ENCODE data around the gene CDH22. TPM values are rescaled to one million over a fixed set of nuclear protein-coding genes. Genes with fewer than 3 reads are reported as not detected.

Gene CDH22
- total and polyA plus RNA-seq, 5 donors from 2014 or later: not detected

- H3K4me1 Mint-ChIP-seq: peaks cover 0 to 48% (median 36%) of the 10 kb centered on the region in 4 donors
- Histone ChIP-seq H3K27ac (ENCODE audit: insufficient read depth, low read length, poor library complexity, severe bottlenecking) (no peak overlapping the region), H3K27me3 (ENCODE audit: control insufficient read depth, insufficient read depth, low read length) (no peaks in the 10 kb centered on the region), H3K9me3 (ENCODE audit: control insufficient read depth in 2 of 2, low read length in 2 of 2) (no peaks in the 10 kb centered on the region), H3K4me3 (ENCODE audit: low read depth, low read length) (no peak overlapping the region), H3K36me3 (ENCODE audit: control insufficient read depth, insufficient read depth, low read length) (no peaks in the 10 kb centered on the region), H3K4me1 (ENCODE audit: control insufficient read depth, insufficient read depth, low read length, poor library complexity, severe bottlenecking) (peaks cover 32% of the 10 kb centered on the region)
- ATAC-seq (ENCODE audit: low read depth in 2 of 2): no peak
- H3K9me3 Mint-ChIP-seq: peaks cover 0 to 1% (median 0%) of the 10 kb centered on the region in 7 donors
- peak overlapping the region in 1 of 4 donors; percentile 62 for H3K4me3 Mint-ChIP-seq
- peak overlapping the region in 1 of 3 donors; percentile 20 for H3K27ac Mint-ChIP-seq
- H3K36me3 Mint-ChIP-seq: no peaks in the 10 kb centered on the region
- DNase-seq: no peak
- peaks cover 15% of the 10 kb centered on the region for H3K27me3 Mint-ChIP-seq
These were observed 105.4 kb downstream of the CDH22 start for GRCh38 chr20:46202766-46203509.

GRCh38 chr20:46200582-46201570, 107.4 kb downstream of the CDH22 start:
- H3K27ac Mint-ChIP-seq: no peak overlapping the region
- Histone ChIP-seq H3K4me1 (ENCODE audit: control insufficient read depth, insufficient read depth, low read length, poor library complexity, severe bottlenecking) (peaks cover 24% of the 10 kb centered on the region), H3K9me3 (ENCODE audit: control insufficient read depth in 2 of 2, low read length in 2 of 2) (no peaks in the 10 kb centered on the region), H3K27me3 (ENCODE audit: control insufficient read depth, insufficient read depth, low read length) (no peaks in the 10 kb centered on the region), H3K36me3 (ENCODE audit: control insufficient read depth, insufficient read depth, low read length) (no peaks in the 10 kb centered on the region), H3K4me3 (ENCODE audit: low read depth, low read length) (no peak overlapping the region), H3K27ac (ENCODE audit: insufficient read depth, low read length, poor library complexity, severe bottlenecking) (no peak overlapping the region)
- ATAC-seq (ENCODE audit: low read depth in 2 of 2): no peak
- DNase-seq: no peak
- H3K4me3 Mint-ChIP-seq: peak overlapping the region in 1 of 4 donors; percentile 16
- peaks cover 0 to 1% (median 0%) of the 10 kb centered on the region in 7 donors for H3K9me3 Mint-ChIP-seq
- H3K36me3 Mint-ChIP-seq: no peaks in the 10 kb centered on the region
- peaks cover 19% of the 10 kb centered on the region for H3K27me3 Mint-ChIP-seq
- H3K4me1 Mint-ChIP-seq: peaks cover 0 to 40% (median 30%) of the 10 kb centered on the region in 4 donors

GRCh38 chr20:46199198-46199597, 109.1 kb downstream of the CDH22 start:
- no peak for ATAC-seq (ENCODE audit: low read depth in 2 of 2)
- DNase-seq: no peak
- H3K36me3 Mint-ChIP-seq: no peaks in the 10 kb centered on the region
- no peak overlapping the region for H3K4me3 ChIP-seq (ENCODE audit: low read depth, low read length)
- H3K4me1 ChIP-seq (ENCODE audit: control insufficient read depth, insufficient read depth, low read length, poor library complexity, severe bottlenecking): peaks cover 8% of the 10 kb centered on the region
- peaks cover 0 to 1% (median 0%) of the 10 kb centered on the region in 7 donors for H3K9me3 Mint-ChIP-seq
- no peaks in the 10 kb centered on the region for H3K36me3 ChIP-seq (ENCODE audit: control insufficient read depth, insufficient read depth, low read length)
- no peaks in the 10 kb centered on the region for H3K27me3 ChIP-seq (ENCODE audit: control insufficient read depth, insufficient read depth, low read length)
- no peak overlapping the region for H3K27ac ChIP-seq (ENCODE audit: insufficient read depth, low read length, poor library complexity, severe bottlenecking)
- H3K27ac Mint-ChIP-seq: no peak overlapping the region
- H3K9me3 ChIP-seq (ENCODE audit: control insufficient read depth in 2 of 2, low read length in 2 of 2): no peaks in the 10 kb centered on the region
- H3K27me3 Mint-ChIP-seq: peaks cover 24% of the 10 kb centered on the region
- peak overlapping the region in 1 of 4 donors; percentile 11 for H3K4me3 Mint-ChIP-seq
- peaks cover 0 to 24% (median 16%) of the 10 kb centered on the region in 4 donors for H3K4me1 Mint-ChIP-seq

- no peak overlapping the region for H3K4me3 Mint-ChIP-seq
- H3K36me3 Mint-ChIP-seq: no peaks in the 10 kb centered on the region
- peaks cover 0 to 11% (median 7%) of the 10 kb centered on the region in 4 donors for H3K4me1 Mint-ChIP-seq
- Histone ChIP-seq H3K27me3 (ENCODE audit: control insufficient read depth, insufficient read depth, low read length) (no peaks in the 10 kb centered on the region), H3K36me3 (ENCODE audit: control insufficient read depth, insufficient read depth, low read length) (no peaks in the 10 kb centered on the region), H3K27ac (ENCODE audit: insufficient read depth, low read length, poor library complexity, severe bottlenecking) (no peak overlapping the region), H3K4me3 (ENCODE audit: low read depth, low read length) (no peak overlapping the region), H3K9me3 (ENCODE audit: control insufficient read depth in 2 of 2, low read length in 2 of 2) (no peaks in the 10 kb centered on the region), H3K4me1 (ENCODE audit: control insufficient read depth, insufficient read depth, low read length, poor library complexity, severe bottlenecking) (no peaks in the 10 kb centered on the region)
- H3K9me3 Mint-ChIP-seq: peaks cover 0 to 2% (median 0%) of the 10 kb centered on the region in 7 donors
- H3K27ac Mint-ChIP-seq: no peak overlapping the region
- DNase-seq: no peak
- no peak for ATAC-seq (ENCODE audit: low read depth in 2 of 2)
- H3K27me3 Mint-ChIP-seq: peaks cover 21% of the 10 kb centered on the region
These were observed 111.3 kb downstream of the CDH22 start for GRCh38 chr20:46196990-46197389.

DNA sequence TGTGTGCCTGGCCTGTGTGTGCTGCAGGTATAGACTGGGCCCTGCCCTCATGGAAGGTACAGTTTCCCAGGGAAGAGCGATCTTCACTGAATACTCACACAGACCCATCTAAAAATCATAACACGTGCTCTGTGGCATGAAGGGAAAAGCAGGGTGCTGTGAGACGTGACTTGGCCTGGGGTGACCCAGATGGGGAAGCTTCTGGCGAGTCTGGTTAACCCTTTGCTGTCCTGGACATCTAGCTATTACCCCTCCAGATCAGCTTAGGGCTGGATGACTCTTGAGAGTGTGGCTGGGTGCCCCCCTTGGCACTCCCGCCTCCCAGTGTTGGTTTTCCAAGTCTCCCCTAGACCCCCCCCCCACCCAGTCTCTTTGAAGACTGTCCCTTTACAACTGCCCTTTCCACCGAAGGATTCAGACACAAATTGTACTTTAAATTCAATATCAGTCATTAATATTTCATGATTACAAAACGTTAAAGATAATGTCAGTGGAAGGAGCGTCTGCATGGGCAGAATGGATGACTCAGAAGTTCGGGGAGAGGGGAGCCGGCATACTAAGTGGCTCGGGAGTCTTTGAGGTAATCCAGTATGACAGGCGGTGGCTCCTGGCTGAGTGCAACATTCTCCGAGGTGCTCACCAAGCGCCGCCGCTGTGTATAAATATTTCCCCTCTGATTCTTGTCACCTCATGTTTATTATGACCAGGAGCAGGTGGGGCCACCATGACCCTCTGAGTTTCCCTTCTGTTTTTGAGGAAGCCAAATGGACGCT, 112.8 kb downstream of the CDH22 start:
- Histone ChIP-seq H3K27ac (ENCODE audit: insufficient read depth, low read length, poor library complexity, severe bottlenecking) (no peak overlapping the region), H3K36me3 (ENCODE audit: control insufficient read depth, insufficient read depth, low read length) (no peaks in the 10 kb centered on the region), H3K27me3 (ENCODE audit: control insufficient read depth, insufficient read depth, low read length) (no peaks in the 10 kb centered on the region), H3K9me3 (ENCODE audit: control insufficient read depth in 2 of 2, low read length in 2 of 2) (no peaks in the 10 kb centered on the region), H3K4me1 (ENCODE audit: control insufficient read depth, insufficient read depth, low read length, poor library complexity, severe bottlenecking) (no peaks in the 10 kb centered on the region), H3K4me3 (ENCODE audit: low read depth, low read length) (no peak overlapping the region)
- DNase-seq (no peak), ATAC-seq (ENCODE audit: low read depth in 2 of 2) (no peak)
- Mint-ChIP-seq H3K27me3 (peaks cover 25% of the 10 kb centered on the region), H3K4me1 (peaks cover 0 to 10% (median 7%) of the 10 kb centered on the region in 4 donors), H3K9me3 (peaks cover 0 to 7% (median 1%) of the 10 kb centered on the region in 7 donors), H3K27ac (no peak overlapping the region), H3K36me3 (no peaks in the 10 kb centered on the region), H3K4me3 (no peak overlapping the region)

DNA sequence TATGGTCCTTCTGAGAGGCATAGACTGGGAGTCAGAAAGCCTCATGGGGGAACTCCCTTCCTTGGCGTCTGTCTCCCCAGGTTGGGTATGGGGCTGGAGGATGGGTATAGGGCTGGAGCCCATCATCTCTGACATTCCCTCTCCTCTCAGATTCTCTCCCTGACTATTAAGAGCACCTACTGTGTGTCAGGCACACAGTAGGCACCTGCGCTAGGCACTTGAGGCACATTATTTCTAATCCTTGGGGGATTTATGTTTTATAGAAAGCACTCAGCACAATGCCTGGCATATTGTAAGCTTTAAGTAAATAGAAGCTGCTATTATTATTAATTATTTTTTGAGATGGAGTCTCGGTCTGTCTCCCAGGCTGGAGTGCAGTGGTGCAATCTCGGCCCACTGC, 113.9 kb downstream of the CDH22 start:
- no peak overlapping the region for H3K4me3 ChIP-seq (ENCODE audit: low read depth, low read length)
- Mint-ChIP-seq H3K27me3 (peaks cover 25% of the 10 kb centered on the region), H3K36me3 (no peaks in the 10 kb centered on the region), H3K9me3 (peaks cover 0 to 7% (median 1%) of the 10 kb centered on the region in 7 donors), H3K4me3 (no peak overlapping the region), H3K27ac (no peak overlapping the region), H3K4me1 (peaks cover 0 to 9% (median 6%) of the 10 kb centered on the region in 4 donors)
- no peaks in the 10 kb centered on the region for H3K9me3 ChIP-seq (ENCODE audit: control insufficient read depth in 2 of 2, low read length in 2 of 2)
- ATAC-seq (ENCODE audit: low read depth in 2 of 2) (no peak), DNase-seq (no peak)
- no peaks in the 10 kb centered on the region for H3K27me3 ChIP-seq (ENCODE audit: control insufficient read depth, insufficient read depth, low read length)
- no peaks in the 10 kb centered on the region for H3K36me3 ChIP-seq (ENCODE audit: control insufficient read depth, insufficient read depth, low read length)
- H3K4me1 ChIP-seq (ENCODE audit: control insufficient read depth, insufficient read depth, low read length, poor library complexity, severe bottlenecking): no peaks in the 10 kb centered on the region
- H3K27ac ChIP-seq (ENCODE audit: insufficient read depth, low read length, poor library complexity, severe bottlenecking): no peak overlapping the region

- Histone ChIP-seq H3K27ac (ENCODE audit: insufficient read depth, low read length, poor library complexity, severe bottlenecking) (no peak overlapping the region), H3K4me3 (ENCODE audit: low read depth, low read length) (no peak overlapping the region), H3K27me3 (ENCODE audit: control insufficient read depth, insufficient read depth, low read length) (no peaks in the 10 kb centered on the region), H3K4me1 (ENCODE audit: control insufficient read depth, insufficient read depth, low read length, poor library complexity, severe bottlenecking) (no peaks in the 10 kb centered on the region), H3K9me3 (ENCODE audit: control insufficient read depth in 2 of 2, low read length in 2 of 2) (no peaks in the 10 kb centered on the region), H3K36me3 (ENCODE audit: control insufficient read depth, insufficient read depth, low read length) (no peaks in the 10 kb centered on the region)
- no peak for DNase-seq
- Mint-ChIP-seq H3K4me3 (no peak overlapping the region), H3K27ac (no peak overlapping the region), H3K9me3 (peaks cover 0 to 7% (median 0%) of the 10 kb centered on the region in 7 donors), H3K27me3 (peaks cover 15% of the 10 kb centered on the region), H3K36me3 (no peaks in the 10 kb centered on the region), H3K4me1 (peaks cover 0 to 3% (median 0%) of the 10 kb centered on the region in 4 donors)
- ATAC-seq (ENCODE audit: low read depth in 2 of 2): no peak
These were observed 115.8 kb downstream of the CDH22 start for GRCh38 chr20:46192376-46192944.
